Esophagus muscularis mucosa (tissue), 3 donors: ENCODE results near the gene ARSB.

Experiments
- CTCF ChIP-seq, 3 experiments: fragments of 200-600 bp in 2 of 3; fragments of 450-650 bp in 1 of 3; sonication (generic) in 2 of 3; IDR thresholded peaks; one replicate each; pipeline ENCODE4 v1.5.1; 2017 to 2019; ENCODE audit warnings: antibody characterized with exemption in 3 of 3, mild to moderate bottlenecking in 2 of 3, moderate library complexity in 1 of 3
- POLR2A ChIP-seq: fragments of 450-650 bp; IDR thresholded peaks from one replicate; pipeline ENCODE4 v1.6.1; 2017; ENCODE audit warnings: antibody characterized with exemption, moderate library complexity, mild to moderate bottlenecking, low read depth

- TF ChIP-seq CTCF (IDR thresholded peaks at IDR 0.05) (peak in 1 of 3 experiments; percentile 24), POLR2A (no peak)
These were observed 64.5 kb downstream of the ARSB start for GRCh38 chr5:78920604-78921003.
